ENCODE data around the gene RABL6.
"Not testable (repeated sequence)": the region's sequence is repeated elsewhere in the genome, so short reads cannot be mapped to it uniquely, and the experiment has no call there.

Gene RABL6

DNA sequence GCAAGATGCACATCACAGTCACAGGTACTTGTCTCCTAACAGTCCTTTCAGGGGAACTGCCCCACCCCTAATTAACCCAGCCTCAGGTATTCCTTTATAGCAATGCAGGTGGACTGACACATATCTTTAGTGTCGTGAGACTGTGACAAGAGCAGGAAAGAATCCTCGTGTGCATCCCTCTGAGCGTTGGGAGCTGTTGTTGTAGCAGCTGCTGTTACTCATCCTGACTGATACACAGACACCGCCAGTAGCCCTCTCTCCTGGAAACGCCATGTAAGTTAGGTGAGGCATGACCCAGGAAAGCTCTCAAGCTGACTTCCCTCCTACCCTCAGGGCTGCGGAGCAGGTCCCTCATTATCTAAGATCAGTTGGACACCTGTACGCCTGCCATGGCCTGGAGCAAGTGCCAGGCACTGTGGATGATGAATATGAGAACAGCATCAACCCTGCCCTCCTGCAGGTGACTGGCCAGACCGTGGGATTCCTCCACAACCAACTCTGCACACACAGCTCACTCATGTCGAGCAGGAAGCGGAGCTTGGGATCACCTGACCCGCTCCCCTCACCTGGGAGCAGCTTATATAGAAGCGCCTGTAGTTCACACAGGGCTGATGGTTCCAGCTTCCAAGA, 33.2 kb upstream of the RABL6 start:
- no peak overlapping the region for H3K4me3 ChIP-seq (ENCODE audit: low read depth, low read length)

DNA sequence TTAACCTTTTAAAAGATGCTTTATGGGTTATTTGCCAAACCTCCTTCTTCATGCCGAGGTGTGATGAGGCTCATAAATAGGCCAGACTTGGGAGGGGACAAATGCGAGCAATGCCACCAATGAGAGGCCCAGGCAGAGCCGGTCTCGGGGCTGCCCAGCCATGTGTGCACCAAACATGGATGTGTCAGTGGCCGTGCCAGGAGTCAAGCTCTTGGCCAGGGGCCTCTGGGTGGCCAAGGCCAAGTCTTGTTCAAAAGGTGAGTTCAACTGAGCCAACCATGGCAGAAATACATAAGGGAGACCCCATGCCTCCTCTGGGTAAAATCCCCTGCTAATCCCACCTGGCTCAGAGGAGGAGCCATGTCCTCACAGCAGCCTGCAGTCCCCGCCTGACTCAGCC, 32.6 kb upstream of the RABL6 start:
- H3K4me3 ChIP-seq (ENCODE audit: low read depth, low read length): no peak overlapping the region

DNA sequence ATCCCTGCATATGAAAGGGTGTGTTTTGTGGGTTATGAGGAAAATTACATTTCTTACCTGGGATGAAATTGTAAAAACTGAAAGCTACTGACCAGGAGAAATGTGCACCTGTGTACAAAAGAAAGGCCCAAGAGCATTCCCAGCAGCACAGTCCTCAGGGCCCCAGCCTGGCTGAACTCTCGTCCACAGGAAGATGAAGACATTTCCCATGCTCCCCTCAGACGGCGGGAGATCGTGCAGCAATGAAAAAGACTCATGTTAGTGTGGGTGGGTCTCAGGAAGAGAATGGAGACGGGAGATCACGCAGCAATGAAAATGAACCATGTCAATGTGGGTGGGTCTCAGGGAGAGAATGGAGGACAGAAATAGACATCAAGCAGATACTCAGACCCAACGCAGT, 30.8 kb upstream of the RABL6 start:
- H3K4me3 ChIP-seq (ENCODE audit: low read depth, low read length): no peak overlapping the region

DNA sequence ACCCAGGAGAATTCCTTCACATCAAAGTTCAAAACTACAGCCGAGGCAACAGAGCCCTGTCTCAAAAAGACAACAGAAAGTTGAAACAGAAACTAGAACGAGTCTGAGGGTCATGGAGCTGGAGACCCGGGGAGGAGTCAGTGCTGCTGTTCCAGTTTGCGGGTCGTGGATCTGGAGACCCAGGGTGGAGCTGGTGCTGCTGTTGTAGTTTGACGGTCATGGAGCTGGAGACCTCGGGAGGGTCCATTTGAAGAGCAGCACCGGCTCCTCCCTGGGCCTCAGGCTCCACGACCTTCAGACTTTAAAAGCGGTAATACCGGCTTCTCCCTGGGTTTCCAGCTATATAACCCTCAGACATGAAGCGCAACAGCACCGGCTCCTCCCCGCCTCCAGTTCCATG, 30.4 kb upstream of the RABL6 start:
- H3K4me3 ChIP-seq (ENCODE audit: low read depth, low read length): no peak overlapping the region

DNA sequence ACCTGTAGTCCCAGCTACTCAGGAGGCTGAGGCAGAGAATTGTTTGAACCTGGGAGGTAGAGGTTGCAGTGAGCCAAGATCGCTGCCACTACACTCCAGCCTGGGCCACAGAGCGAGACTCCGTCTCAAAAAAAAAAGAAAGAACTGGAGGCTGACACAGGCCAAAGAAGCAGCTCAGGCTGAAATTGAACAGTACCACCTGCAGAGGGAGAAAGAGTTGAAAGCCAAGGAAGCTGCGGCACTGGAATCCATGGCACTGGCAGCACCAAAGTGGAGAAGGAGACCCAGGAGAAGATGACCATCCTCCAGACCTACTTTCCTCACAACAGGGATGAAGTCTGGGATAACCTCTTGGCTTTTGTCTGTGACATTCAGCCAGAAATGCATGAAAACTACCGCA, 27.9 kb upstream of the RABL6 start:
- H3K4me3 ChIP-seq (ENCODE audit: low read depth, low read length): no peak overlapping the region

DNA sequence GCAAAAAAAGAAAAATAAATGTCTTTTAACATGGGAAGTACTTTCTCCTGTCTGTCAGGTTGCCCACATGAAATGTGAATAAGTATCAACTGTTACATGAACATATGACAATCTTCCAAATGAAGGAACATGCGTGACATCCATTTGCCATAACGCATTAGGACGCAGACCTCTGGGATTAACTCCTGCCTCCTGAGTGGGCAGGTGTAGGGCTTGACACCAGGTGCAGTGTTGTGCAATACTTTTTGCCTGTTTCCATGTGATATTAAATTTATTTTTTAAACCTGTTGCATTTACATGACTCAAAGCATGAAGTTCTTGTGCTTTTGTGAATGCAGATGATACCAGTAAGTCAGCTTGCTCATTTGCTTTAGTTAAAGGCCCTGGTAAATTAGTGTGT, 25.3 kb upstream of the RABL6 start:
- H3K4me3 ChIP-seq (ENCODE audit: low read depth, low read length): no peak overlapping the region

DNA sequence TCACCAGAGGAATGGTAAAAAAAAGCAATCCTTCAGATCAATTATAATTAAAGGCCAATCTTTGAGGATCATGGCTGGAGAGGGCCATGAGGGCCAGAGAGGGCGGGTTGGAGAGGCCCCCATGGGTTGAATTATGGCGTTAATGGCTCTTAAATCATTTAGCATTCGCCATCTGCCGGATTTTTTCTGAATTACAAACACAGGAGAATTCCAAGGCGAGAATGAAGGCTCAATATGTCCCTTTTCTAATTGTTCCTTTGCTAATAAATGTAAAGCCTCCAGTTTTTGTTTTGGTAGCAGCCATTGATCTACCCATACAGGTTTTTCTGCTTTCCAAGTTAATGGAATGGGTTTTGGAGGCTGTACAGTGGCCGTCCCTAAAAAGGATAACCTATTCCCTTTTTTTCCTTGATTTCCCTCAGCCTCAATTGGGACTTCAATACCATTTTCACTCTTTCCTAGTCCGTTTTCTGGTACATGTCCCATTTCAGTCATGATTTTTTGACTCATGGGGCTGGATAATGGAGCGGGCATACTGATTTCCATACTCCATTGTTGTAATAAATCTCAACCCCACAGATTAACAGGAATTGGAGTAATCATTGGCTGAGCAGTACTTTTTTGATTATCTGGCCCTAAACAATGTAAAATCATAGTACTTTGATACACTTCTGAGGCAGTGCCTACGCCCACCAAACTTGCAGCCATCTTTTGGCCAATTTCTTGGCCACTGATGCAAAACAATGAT, 23.3 kb upstream of the RABL6 start:
- no peak overlapping the region for H3K4me3 ChIP-seq (ENCODE audit: low read depth, low read length)

DNA sequence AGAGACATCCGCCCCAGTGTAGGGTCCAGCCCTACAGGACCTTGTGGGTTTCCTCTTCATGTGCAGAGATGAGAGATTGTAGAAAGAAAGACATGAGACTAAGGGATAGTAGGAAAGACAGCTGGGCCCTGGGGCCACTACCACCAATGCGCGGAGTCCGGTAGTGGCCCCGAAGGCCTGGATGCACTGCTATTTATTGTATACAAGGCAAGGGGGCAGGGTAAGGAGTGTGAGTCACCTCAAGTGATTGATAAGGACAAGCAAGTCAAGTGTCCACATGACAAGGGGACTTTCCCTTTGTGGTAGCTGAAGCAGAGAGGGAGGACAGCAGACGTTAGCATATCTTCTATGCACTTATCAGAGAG, 22.8 kb upstream of the RABL6 start:
- no peak overlapping the region for H3K4me3 ChIP-seq (ENCODE audit: low read depth, low read length)

DNA sequence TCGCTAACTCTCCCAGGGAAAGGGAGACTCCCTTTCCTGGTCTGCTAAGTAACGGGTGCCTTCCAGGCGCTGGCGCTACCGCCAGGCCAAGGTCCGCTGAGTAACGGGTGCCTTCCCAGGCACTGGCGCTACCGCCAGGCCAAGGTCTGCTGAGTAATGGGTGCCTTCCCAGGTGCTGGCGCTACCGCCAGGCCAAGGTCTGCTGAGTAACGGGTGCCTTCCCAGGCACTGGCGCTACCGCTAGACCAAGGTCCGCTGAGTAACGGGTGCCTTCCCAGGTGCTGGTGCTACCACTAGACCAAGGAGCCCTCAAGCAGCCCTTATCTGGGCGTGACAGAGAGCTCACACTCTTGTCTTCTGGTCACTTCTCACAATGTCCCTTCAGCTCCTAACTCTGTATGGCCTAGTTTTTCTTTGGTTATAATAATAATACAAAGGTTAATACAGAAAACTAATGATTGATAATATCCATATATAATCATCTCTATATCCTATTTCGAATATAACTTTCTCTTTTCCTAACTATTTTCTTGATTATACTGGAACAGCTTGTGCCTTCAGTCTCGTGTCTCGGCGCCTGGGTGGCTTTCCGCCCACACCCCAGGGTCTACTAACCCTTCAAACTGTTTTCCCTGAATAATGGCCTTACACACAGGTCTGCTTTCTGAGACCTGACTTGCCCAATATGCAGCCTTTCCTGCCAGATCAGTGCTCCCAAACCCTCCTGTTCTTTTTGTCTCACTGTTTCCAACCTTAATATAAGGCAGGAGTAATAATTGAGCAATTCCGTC, 22.0 kb upstream of the RABL6 start:
- not testable (repeated sequence) for H3K4me3 ChIP-seq (ENCODE audit: low read depth, low read length)

DNA sequence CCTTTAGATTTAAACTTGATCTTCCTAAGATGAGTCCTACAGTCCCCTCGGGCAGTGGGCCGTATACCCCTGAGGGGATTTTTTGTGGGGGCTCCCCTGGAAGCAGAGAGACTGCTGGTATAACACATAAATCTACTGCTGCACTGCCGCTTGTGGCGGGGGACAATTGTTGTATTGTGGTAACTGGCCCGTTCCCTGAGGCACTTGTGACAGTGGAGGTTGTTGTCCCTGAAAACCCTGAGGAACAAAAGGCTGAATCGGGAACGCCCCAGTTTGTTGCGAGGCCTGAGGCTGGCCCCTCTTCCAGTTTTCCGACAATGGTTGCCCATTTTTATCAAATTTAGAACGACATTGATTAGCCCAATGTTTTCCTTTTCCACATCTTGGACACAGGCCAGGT, 21.3 kb upstream of the RABL6 start:
- H3K4me3 ChIP-seq (ENCODE audit: low read depth, low read length): no peak overlapping the region

DNA sequence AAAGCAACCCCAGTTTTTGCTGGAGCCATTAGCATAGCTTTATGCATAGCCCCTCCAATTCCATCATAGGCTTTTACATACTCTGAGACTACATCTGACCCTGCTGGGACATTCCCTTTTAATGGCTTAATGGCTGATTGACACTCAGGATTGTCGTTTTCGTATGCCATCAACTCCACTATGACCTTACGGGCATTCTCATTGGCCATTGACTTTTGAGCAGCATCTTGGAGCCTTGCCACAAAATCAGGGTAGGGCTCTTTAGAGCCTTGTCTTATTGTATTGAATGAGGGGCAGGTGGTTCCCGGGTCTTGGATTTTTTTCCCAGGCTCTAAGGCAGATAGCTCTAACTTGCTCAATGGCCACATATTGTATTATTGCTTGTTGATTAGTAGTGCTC, 20.8 kb upstream of the RABL6 start:
- not testable (repeated sequence) for H3K4me3 ChIP-seq (ENCODE audit: low read depth, low read length)

DNA sequence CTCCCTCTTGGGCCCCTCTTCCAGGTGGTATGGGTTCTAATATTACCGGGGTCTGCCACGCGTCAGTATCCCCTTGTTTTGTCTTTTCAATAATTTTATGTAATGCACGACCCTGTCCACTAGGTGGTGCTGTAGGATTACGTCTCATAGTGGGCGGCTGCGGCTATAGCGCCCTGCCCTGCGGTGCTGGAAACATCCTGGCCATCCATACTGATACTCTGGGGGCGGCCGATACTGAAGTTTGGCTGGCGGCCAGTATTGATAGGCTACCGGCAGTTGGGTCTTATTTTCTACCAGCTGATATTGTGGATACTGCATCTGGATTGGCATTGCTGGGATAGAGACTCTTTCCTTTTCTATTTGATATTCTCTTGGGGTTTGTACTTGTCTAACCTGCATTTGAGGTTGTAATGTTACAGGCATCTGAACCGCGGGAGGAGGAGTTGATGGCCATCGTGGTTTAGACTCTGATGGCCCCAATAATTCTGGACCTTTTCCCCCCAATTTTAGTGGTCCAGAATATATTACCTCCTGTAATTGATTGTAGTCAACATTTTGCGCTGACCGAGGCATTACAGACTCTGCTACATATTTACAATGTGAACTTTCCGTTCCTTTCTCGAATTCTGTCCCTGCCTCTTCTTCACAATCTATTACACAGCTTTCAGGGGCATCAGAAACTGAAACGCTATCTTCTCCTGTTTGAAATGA, 19.9 kb upstream of the RABL6 start:
- no peak overlapping the region for H3K4me3 ChIP-seq (ENCODE audit: low read depth, low read length)

DNA sequence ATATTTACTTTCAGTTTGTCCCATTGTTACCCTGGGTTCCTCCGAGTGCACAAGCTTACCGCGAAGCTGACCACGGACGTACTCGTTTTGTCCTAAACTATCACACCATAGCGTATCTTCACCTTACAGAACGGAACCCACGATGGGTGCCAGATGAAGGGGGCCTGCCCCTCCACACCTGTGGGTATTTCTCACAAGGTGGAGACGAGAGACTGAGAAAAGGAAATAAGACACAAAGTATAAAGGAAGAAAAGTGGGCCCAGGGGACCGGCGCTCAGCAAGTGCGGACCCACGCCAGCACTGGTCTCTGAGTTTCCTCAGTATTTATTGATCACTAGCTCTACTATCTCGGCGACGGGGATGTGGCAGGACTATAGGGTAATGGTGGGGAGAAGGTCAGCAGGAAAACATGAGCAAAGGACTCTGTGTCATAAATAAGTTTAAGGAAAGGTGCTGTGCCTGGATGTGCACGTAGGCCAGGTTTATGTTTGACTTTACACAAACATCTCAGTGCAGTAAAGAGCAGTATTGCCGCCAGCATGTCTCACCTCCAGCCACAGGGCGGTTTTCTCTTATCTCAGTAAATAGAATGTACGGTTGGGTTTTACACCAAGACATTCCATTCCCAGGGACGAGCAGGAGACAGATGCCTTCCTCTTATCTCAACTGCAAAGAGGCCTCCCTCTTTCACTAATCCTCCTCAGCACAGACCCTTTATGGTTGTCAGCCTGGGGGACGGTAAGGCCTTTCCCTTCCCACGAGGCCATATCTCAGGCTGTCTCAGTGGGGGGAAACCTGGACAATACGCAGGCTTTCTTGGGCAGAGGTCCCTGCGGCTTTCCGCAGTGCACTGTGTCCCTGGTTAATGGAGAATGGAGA, 18.9 kb upstream of the RABL6 start:
- H3K4me3 ChIP-seq (ENCODE audit: low read depth, low read length): not testable (repeated sequence)

DNA sequence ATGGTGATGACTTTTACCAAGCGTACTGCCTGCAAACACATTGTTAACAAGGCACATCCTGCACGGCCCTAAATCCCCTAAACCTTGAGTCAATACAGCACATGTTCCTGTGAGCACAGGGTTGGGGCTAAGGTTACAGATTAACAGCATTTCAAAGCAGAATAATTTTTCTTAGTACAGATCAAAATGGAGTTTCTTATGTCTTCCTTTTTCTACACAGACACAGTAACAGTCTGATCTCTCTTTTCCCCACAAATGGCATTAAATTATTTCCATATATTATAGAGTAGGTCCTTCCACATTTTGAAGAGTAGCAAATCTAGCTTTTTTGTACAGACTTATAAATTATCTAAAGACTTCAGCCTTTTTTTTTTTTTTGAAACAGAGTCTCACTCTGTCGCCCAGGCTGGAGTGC, 18.2 kb upstream of the RABL6 start:
- no peak overlapping the region for H3K4me3 ChIP-seq (ENCODE audit: low read depth, low read length)

DNA sequence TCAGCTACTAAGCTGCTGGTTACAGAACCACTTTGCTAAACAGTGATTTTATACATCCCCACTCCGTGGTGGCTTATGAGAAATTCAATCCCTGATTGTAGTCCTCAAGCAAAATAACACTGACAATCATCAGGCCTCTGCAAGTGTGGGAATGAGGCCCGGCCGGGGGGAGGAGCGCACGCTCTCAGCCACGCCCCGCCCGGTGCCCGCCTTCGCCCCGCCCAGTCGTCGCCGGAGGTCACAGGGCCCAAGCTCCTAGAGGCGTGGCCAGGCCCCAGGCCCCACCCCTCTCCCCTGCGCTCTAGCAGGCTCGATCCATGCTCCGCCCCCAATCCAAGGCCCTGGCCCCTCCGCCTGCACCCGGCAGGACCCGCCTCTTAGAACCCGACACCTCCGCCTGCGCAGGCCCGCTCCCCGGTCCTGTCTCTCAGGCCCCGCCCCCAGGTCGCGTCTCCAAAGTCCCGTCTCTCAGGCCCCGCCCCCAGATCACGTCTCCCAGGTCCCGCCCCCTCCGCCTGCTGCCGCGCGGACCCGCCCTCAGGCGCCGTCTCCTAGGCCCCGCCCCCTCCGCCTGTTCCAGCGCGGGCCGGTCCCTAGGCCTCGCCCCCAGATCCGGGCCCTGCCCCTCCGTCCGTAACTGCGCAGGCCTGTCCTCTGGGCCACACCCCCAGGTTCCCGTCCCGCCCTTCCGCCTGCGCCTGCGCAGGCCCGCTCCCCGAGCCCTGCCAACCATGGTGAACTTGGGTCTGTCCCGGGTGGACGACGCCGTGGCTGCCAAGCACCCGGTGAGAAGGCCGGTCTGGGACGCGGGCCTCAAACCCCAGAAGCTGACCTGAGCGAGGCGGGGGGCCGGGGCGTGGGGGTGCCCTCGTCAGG, 16.9 kb upstream of the RABL6 start, which contains the start of gene TMEM141:
Gene TMEM141 (plus strand): TSS at position 705 of the 876 bp plus-strand sequence. CDS start 27 bp downstream, at position 732.
- H3K4me3 ChIP-seq (ENCODE audit: low read depth, low read length): peak within 1 kb of the TSS; percentile 69

DNA sequence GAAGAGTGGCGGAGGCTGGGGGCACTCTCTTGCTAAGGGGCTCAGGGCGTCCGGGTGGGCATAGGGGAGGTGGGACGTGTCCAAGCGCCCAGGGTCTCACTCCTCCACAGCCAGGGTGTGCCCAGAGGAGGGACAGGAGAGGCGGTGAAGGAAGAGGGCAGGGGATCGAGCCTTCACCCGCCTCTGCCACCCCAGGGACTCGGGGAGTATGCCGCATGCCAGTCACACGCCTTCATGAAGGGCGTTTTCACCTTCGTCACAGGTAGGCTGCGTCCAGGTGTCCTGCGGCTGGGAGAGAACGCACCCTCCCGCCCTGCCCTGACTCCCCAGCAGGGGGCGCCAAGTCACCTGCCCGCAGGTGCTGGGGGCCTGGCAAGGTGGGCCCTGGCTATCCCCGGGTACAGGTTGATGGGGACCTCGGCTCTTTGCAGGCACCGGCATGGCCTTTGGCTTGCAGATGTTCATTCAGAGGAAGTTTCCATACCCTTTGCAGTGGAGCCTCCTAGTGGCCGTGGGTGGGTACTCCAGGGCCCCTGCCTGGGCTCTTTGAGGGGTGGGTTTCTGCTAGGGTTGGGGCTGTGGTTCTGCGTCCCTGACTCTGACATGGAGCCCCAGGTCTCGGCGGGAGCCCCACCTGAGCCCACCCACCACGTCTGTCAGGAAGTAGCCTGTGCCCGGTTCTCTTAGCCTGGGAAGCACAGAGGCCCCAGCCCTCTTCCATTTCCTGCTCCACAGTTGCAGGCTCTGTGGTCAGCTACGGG, 16.1 kb upstream of the RABL6 start:
- H3K4me3 ChIP-seq (ENCODE audit: low read depth, low read length): peak overlapping the region; percentile 69

DNA sequence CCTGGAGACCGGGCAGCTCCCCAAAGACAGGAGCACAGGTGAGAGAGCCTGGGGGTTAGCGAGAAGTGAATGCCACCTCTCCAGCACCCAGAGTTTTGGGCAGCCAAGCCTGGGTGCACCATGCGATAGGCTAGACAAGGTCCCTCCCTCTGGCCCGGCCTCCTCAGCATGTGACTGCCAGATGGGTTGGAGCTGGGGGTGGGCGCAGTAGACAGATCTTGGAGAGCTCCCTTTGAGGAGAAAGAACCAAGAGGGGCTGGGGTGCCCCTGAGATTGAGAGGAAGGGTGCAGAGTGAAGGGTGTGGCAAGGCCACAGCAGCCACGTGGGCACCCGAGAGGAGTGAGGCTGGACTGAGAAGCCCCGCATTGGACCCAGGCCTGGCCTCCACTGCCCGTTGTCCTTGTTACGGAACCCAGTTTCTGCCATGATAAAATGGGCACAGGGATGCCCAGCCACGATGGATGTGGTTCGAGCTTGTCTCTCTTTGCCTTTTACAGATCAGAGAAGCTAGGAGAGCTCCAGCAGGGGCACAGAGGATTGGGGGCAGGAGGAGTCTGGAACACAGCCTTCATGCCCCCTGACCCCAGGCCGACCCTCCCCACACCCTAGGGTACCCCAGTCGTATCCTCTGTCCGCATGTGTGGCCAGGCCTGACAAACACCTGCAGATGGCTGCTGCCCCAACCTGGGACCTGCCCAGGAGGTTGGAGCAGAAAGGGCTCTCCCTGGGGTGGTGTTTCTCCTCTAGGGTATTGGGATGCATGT, 15.2 kb upstream of the RABL6 start:
- H3K4me3 ChIP-seq (ENCODE audit: low read depth, low read length): no peak overlapping the region
